B cell (primary cell): Measurements from ENCODE around the gene VTI1A. TPM values are rescaled to one million over a fixed set of nuclear protein-coding genes. Genes with fewer than 3 reads are reported as not detected.

ENCODE experiments used
- ATAC-seq: fragments of 200-7000 bp; cut with Tn5 transposase; one replicate; pipeline ENCODE4 v1.10.0; 2021; ENCODE audit warnings: low read depth, mild to moderate bottlenecking, moderate number of reproducible peaks, moderate library complexity
- CTCF ChIA-PET: fragments of 350-600 bp; sonication (Branson Sonifier 250); formaldehyde crosslinking; loops from one replicate; lab custom pipeline; 2021; ENCODE audit warnings: antibody characterized with exemption, inconsistent platforms; lab: Charles Lee
- POLR2A ChIA-PET: fragments of 350-600 bp; sonication (Branson Sonifier 250); formaldehyde crosslinking; loops from one replicate; lab custom pipeline; 2021; ENCODE audit warnings: antibody characterized with exemption; lab: Charles Lee
- DNase-seq: peaks from one replicate; pipeline ENCODE4 v3.0.0; 2013
- H2AFZ ChIP-seq: 2 replicates; pipeline ENCODE4 v1.6.1; 2012; ENCODE audit warnings: mild to moderate bottlenecking, low read depth, low read length; ENCODE audit not compliant: insufficient read depth, poor library complexity, severe bottlenecking
- H3K27ac ChIP-seq, 2 donors: 1 replicate in 1 of 2; 2 replicates in 1 of 2; pipeline ENCODE4 v1.5.1; 2012 to 2013; ENCODE audit warnings: low read length in 2 of 2, mild to moderate bottlenecking in 2 of 2, moderate library complexity in 1 of 2
- H3K27me3 ChIP-seq, 4 experiments: fragments of 200-600 bp in 1 of 4; sonication (generic) in 1 of 4; replicated peaks in 1 of 4; 1 replicate in 2 of 4; 2 replicates in 2 of 4; pipeline versions ENCODE4 v1.6.1 to v1.7.0; 2013 to 2016; ENCODE audit warnings: low read length in 3 of 4, mild to moderate bottlenecking in 2 of 4, mixed read lengths in 1 of 4, moderate library complexity in 1 of 4; ENCODE audit not compliant: insufficient read depth in 4 of 4, control insufficient read depth in 3 of 4; ENCODE audit errors: control extremely low read depth in 1 of 4
- H3K36me3 ChIP-seq, 2 experiments: replicated peaks in 1 of 2; 1 replicate in 1 of 2; 2 replicates in 1 of 2; pipeline versions ENCODE4 v1.6.1 to v1.7.1; 2013; ENCODE audit warnings: low read length in 1 of 2; ENCODE audit not compliant: insufficient read depth in 2 of 2, control insufficient read depth in 1 of 2; ENCODE audit errors: control extremely low read depth in 1 of 2, extremely low read depth in 1 of 2
- H3K4me1 ChIP-seq, 2 donors: fragments of 200-600 bp in 1 of 2; sonication (generic) in 1 of 2; 1 replicate in 1 of 2; 2 replicates in 1 of 2; pipeline versions ENCODE4 v1.5.1 to v1.6.1; 2013 to 2017; ENCODE audit warnings: low read length in 2 of 2; ENCODE audit not compliant: control insufficient read depth in 2 of 2, insufficient read depth in 2 of 2
- H3K4me2 ChIP-seq: replicated peaks from 2 replicates; pipeline ENCODE3; 2012; ENCODE audit warnings: mild to moderate bottlenecking, low read depth, low read length; ENCODE audit not compliant: poor library complexity, severe bottlenecking
- H3K4me3 ChIP-seq, 5 experiments: fragments of 200-600 bp in 1 of 5; sonication (generic) in 1 of 5; 1 replicate in 3 of 5; 2 replicates in 2 of 5; pipeline versions ENCODE4 v1.5.1 to v1.7.0; 2011 to 2016; ENCODE audit warnings: low read length in 4 of 5, mild to moderate bottlenecking in 4 of 5, low read depth in 2 of 5, control low read depth in 1 of 5, moderate library complexity in 1 of 5; ENCODE audit not compliant: insufficient read depth in 1 of 5; ENCODE audit errors: control extremely low read depth in 1 of 5, extremely low read depth in 1 of 5
- H3K79me2 ChIP-seq: fragments of 200-600 bp; sonication (generic); one replicate; pipeline ENCODE4 v1.6.0; 2016; ENCODE audit warnings: low read length; ENCODE audit not compliant: control insufficient read depth, insufficient read depth
- H3K9ac ChIP-seq: fragments of 200-600 bp; sonication (generic); 2 replicates; pipeline ENCODE4 v1.6.1; 2017; ENCODE audit warnings: mild to moderate bottlenecking, low read length, moderate library complexity
- H3K9me3 ChIP-seq, 3 donors: one replicate each; pipeline versions ENCODE4 v1.6.1 to v1.7.1; 2013; ENCODE audit warnings: low read length in 2 of 3; ENCODE audit not compliant: control insufficient read depth in 2 of 3, insufficient read depth in 1 of 3; ENCODE audit errors: control extremely low read depth in 1 of 3
- H4K20me1 ChIP-seq: 2 replicates; pipeline ENCODE4 v1.6.0; 2012; ENCODE audit warnings: mild to moderate bottlenecking, low read length; ENCODE audit not compliant: insufficient read depth, control insufficient read depth, poor library complexity, severe bottlenecking
- H3K27ac Mint-ChIP-seq: one replicate; pipeline ENCODE4 v1.8.0; 2021; ENCODE audit warnings: mixed read lengths
- H3K27me3 Mint-ChIP-seq: one replicate; pipeline ENCODE4 v1.8.0; 2021; ENCODE audit warnings: mixed read lengths
- H3K4me1 Mint-ChIP-seq: one replicate; pipeline ENCODE4 v1.8.0; 2021; ENCODE audit warnings: mixed read lengths
- H3K4me3 Mint-ChIP-seq: one replicate; pipeline ENCODE4 v1.8.0; 2021; ENCODE audit warnings: mixed read lengths
- H3K9me3 Mint-ChIP-seq: one replicate; pipeline ENCODE4 v1.8.0; 2022; ENCODE audit warnings: mixed read lengths; ENCODE audit not compliant: insufficient read depth
- EZH2 ChIP-seq: IDR thresholded peaks from 2 replicates; pipeline ENCODE4 v1.6.1; 2012; ENCODE audit warnings: borderline replicate concordance, low read depth, mild to moderate bottlenecking, moderate library complexity, low read length; ENCODE audit not compliant: insufficient read depth, poor library complexity, severe bottlenecking
- WGBS: methylation state at CpG from one replicate; pipeline ENCODE4 v1.1.5; 2013; ENCODE audit warnings: missing lambda C conversion rate; ENCODE audit not compliant: insufficient coverage; 5-methylcytosine and 5-hydroxymethylcytosine counted together
- intact Hi-C: fragments of 100-400 bp; cut with micrococcal nuclease; formaldehyde crosslinking; loops from one replicate; pipeline ENCODE4 v1.10.0; 2022
- polyA plus RNA-seq: library from polyadenylated mRNA; depleted of rRNA; stranded (reverse); fragments of >200 nt; gene quantifications from 2 replicates; pipeline ENCODE4 v1.2.3, GENCODE V29; 2012
- total RNA-seq, 2 donors: library from RNA; stranded (reverse); fragments of 120-200 nt in 1 of 2; gene quantifications; 1 replicate in 1 of 2; 2 replicates in 1 of 2; pipeline versions ENCODE4 v1.2.3 to v1.2.4, GENCODE V29; 2013 to 2022
- TF ChIP-seq, protein P1 (sequence below): fragments of 200-600 bp; IDR thresholded peaks from one replicate; pipeline ENCODE4 v1.8.0; 2022; ENCODE audit warnings: antibody characterized with exemption, mild to moderate bottlenecking

VTI1A gene
- total and polyA plus RNA-seq, 2 donors (not counting 1 experiment from before 2014, with no cell fraction given): 20.0 to 84.1 TPM

- Histone ChIP-seq H3K4me1 (no peaks in the 10 kb centered on the region), H3K27ac (no peak overlapping the region), H3K4me2 (no peak overlapping the region), H3K4me3 (no peak overlapping the region), H2AFZ (no peak overlapping the region), H3K79me2 (no peaks in the 10 kb centered on the region), H3K9ac (no peak overlapping the region), H3K36me3 (no peaks in the 10 kb centered on the region), H3K27me3 (no peaks in the 10 kb centered on the region), H4K20me1 (no peaks in the 10 kb centered on the region), H3K9me3 (peaks cover 0 to 1% (median 0%) of the 10 kb centered on the region in 3 donors)
- POLR2A ChIA-PET: no interaction called here
- no peaks in the 10 kb centered on the region for H3K9me3 Mint-ChIP-seq
- no peak overlapping the region for H3K27ac Mint-ChIP-seq
- ATAC-seq: no peak
- DNase-seq: no peak
- H3K27me3 Mint-ChIP-seq: no peaks in the 10 kb centered on the region
- CTCF ChIA-PET: no interaction called here
- H3K4me1 Mint-ChIP-seq: no peaks in the 10 kb centered on the region
- TF ChIP-seq, protein P1, sequence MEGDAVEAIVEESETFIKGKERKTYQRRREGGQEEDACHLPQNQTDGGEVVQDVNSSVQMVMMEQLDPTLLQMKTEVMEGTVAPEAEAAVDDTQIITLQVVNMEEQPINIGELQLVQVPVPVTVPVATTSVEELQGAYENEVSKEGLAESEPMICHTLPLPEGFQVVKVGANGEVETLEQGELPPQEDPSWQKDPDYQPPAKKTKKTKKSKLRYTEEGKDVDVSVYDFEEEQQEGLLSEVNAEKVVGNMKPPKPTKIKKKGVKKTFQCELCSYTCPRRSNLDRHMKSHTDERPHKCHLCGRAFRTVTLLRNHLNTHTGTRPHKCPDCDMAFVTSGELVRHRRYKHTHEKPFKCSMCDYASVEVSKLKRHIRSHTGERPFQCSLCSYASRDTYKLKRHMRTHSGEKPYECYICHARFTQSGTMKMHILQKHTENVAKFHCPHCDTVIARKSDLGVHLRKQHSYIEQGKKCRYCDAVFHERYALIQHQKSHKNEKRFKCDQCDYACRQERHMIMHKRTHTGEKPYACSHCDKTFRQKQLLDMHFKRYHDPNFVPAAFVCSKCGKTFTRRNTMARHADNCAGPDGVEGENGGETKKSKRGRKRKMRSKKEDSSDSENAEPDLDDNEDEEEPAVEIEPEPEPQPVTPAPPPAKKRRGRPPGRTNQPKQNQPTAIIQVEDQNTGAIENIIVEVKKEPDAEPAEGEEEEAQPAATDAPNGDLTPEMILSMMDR: no peak
- TF ChIP-seq EZH2: no peak
- H3K4me3 Mint-ChIP-seq: no peak overlapping the region
- intact Hi-C loops: no loop called here
Measured at GRCh38 chr10:112554263-112554662, 107.2 kb downstream of the VTI1A start.

DNA sequence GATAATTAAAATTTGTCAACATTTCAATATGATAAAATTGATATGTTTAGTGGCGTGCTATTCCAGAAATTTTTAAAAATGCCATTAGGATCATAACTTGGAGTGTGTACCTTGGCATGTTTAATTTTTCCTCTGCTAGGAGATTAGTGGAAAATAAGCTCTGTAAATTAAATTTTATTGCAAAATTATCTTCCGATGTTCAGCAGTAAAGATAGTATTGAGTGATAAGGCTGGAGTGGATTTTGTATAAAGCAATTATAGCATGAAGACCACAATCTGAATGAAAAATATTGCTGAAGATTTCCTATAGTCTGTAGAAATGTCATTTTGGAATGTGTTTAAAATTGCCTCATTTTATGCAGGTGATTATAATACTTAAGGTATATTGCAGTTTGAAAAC is 110.2 kb downstream of the VTI1A start:
- Mint-ChIP-seq H3K27ac (no peak overlapping the region), H3K4me3 (no peak overlapping the region), H3K4me1 (no peaks in the 10 kb centered on the region), H3K9me3 (no peaks in the 10 kb centered on the region), H3K27me3 (no peaks in the 10 kb centered on the region)
- intact Hi-C loops: no loop called here
- Histone ChIP-seq H3K79me2 (no peaks in the 10 kb centered on the region), H3K4me1 (no peaks in the 10 kb centered on the region), H4K20me1 (no peaks in the 10 kb centered on the region), H3K4me2 (no peak overlapping the region), H2AFZ (no peak overlapping the region), H3K4me3 (no peak overlapping the region), H3K9me3 (peaks cover 0 to 1% (median 0%) of the 10 kb centered on the region in 3 donors), H3K9ac (no peak overlapping the region), H3K36me3 (no peaks in the 10 kb centered on the region), H3K27ac (no peak overlapping the region), H3K27me3 (no peaks in the 10 kb centered on the region)
- ATAC-seq: no peak
- no peak for TF ChIP-seq EZH2
- TF ChIP-seq, protein P1: no peak
- ChIA-PET POLR2A (no interaction called here), CTCF (no interaction called here)
- no peak for DNase-seq
- no CpG with 5 or more reads among the region's 2 CpGs for WGBS
